Tibial artery (tissue), 4 donors: Measurements from ENCODE around the gene CAVIN4.

Source experiments
- DNase-seq, 2 donors: peaks; one replicate each; pipeline ENCODE4 v3.0.0-alpha.2; 2019
- H3K27ac ChIP-seq, 2 donors: fragments of 200-600 bp; sonication (generic) in 1 of 2; 1 replicate in 1 of 2; 2 replicates in 1 of 2; pipeline ENCODE4 v1.5.1; 2018 to 2019; ENCODE audit warnings: mild to moderate bottlenecking in 1 of 2
- H3K27me3 ChIP-seq, 2 donors: fragments of 200-600 bp; sonication (generic) in 1 of 2; one replicate each; pipeline versions ENCODE4 v1.5.1 to v1.6.0; 2016 to 2019
- H3K36me3 ChIP-seq, 3 donors: fragments of 200-600 bp; sonication (generic) in 2 of 3; one replicate each; pipeline ENCODE4 v1.5.1; 2016 to 2019; ENCODE audit warnings: mild to moderate bottlenecking in 2 of 3
- H3K4me1 ChIP-seq, 4 donors: fragments of 200-600 bp; sonication (generic) in 2 of 4; 1 replicate in 3 of 4; 2 replicates in 1 of 4; pipeline ENCODE4 v1.5.1; 2016 to 2019
- H3K4me3 ChIP-seq, 2 donors: fragments of 200-600 bp; sonication (generic) in 1 of 2; 1 replicate in 1 of 2; 2 replicates in 1 of 2; pipeline ENCODE4 v1.5.1; 2018 to 2019; ENCODE audit warnings: mild to moderate bottlenecking in 2 of 2
- H3K9me3 ChIP-seq, 3 donors: fragments of 200-600 bp; sonication (generic) in 1 of 3; one replicate each; pipeline ENCODE4 v1.5.1; 2016 to 2019
- intact Hi-C: fragments of 100-400 bp; cut with DNase I; formaldehyde crosslinking; loops from one replicate; pipeline ENCODE4 v1.15.0; 2023; ENCODE audit warnings: low total_unique reads
- TF ChIP-seq, protein P1 (sequence below), 2 experiments: fragments of 200-600 bp in 1 of 2; fragments of 450-650 bp in 1 of 2; IDR thresholded peaks; one replicate each; pipeline ENCODE4 v1.5.1; 2017 to 2019; ENCODE audit warnings: antibody characterized with exemption in 2 of 2, mild to moderate bottlenecking in 1 of 2, moderate library complexity in 1 of 2

Gene CAVIN4

DNA sequence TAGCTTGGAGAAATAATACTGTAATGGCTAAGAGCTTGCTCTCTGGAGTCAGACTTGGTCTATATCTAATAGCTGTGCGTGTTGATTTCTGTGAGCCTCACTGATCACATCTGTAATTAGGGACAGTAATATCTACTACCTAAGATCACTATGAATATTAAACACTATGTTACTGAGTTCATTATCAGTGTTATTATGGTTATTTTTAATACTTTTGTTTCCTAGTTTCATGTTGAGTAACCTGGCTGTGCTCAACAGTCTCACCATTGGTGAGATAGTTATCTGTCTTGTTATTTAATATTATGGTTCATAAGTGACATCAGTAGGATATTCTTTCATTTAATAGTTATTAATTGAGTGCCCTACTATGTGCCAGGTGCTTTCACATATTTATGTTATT is 22.4 kb upstream of the CAVIN4 start:
- Histone ChIP-seq H3K4me3 (no peak overlapping the region), H3K27me3 (no peaks in the 10 kb centered on the region), H3K27ac (no peak overlapping the region), H3K36me3 (peaks cover 0 to 6% (median 0%) of the 10 kb centered on the region in 3 donors), H3K9me3 (no peaks in the 10 kb centered on the region), H3K4me1 (no peaks in the 10 kb centered on the region)
- intact Hi-C loops, result no loop called here
- no peak for DNase-seq
- TF ChIP-seq, protein P1, sequence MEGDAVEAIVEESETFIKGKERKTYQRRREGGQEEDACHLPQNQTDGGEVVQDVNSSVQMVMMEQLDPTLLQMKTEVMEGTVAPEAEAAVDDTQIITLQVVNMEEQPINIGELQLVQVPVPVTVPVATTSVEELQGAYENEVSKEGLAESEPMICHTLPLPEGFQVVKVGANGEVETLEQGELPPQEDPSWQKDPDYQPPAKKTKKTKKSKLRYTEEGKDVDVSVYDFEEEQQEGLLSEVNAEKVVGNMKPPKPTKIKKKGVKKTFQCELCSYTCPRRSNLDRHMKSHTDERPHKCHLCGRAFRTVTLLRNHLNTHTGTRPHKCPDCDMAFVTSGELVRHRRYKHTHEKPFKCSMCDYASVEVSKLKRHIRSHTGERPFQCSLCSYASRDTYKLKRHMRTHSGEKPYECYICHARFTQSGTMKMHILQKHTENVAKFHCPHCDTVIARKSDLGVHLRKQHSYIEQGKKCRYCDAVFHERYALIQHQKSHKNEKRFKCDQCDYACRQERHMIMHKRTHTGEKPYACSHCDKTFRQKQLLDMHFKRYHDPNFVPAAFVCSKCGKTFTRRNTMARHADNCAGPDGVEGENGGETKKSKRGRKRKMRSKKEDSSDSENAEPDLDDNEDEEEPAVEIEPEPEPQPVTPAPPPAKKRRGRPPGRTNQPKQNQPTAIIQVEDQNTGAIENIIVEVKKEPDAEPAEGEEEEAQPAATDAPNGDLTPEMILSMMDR (IDR thresholded peaks at IDR 0.05), result no peak

DNA sequence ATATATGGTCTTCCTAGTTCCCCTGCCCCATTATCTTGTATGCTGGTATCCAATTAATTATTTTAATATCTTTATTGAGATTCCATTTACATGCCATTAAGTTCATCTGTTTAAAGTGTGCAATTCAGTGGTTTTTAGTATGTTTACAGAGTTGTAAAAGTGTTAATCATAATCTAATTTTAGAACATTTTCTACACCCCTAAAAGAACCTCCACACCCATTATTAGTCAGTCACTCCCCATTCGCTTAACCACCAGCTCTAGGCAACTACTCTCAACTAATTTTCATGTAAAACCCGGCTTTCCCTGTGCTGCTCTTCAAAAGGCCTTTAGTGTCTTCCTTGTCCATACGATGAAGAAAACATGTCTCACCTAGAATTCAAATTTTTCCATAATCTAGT is 20.8 kb upstream of the CAVIN4 start:
- H3K27ac ChIP-seq, result no peak overlapping the region

DNA sequence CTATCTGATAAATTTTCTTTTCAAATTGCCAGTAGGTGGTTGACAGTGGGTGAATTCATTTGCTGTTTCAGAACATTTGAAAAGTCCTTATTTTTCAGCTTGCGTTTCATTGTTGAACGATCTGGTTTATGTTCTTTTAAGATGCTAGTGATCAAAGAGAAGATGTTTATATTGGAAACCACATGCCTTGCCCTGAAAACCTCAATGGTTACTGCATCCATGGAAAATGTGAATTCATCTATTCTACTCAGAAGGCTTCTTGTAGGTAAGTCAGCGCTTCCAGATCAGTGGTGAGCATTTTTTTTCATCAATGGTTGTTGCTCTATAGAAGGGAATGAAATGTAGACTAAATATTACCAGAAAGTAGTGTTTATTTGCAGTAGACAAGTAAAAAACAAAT is 16.6 kb upstream of the CAVIN4 start:
- Histone ChIP-seq H3K36me3 (no peaks in the 10 kb centered on the region), H3K4me1 (no peaks in the 10 kb centered on the region), H3K27ac (no peak overlapping the region), H3K27me3 (no peaks in the 10 kb centered on the region), H3K4me3 (no peak overlapping the region), H3K9me3 (no peaks in the 10 kb centered on the region)
- intact Hi-C loops, result no loop called here
- TF ChIP-seq, protein P1 (IDR thresholded peaks at IDR 0.05), result no peak
- no peak for DNase-seq

More for the DNA sequence above, 20.8 kb upstream of the CAVIN4 start:
- intact Hi-C loops, result no loop called here
- no peaks in the 10 kb centered on the region for H3K36me3 ChIP-seq
- no peaks in the 10 kb centered on the region for H3K9me3 ChIP-seq
- TF ChIP-seq, protein P1 (IDR thresholded peaks at IDR 0.05), result no peak
- H3K27me3 ChIP-seq, result no peaks in the 10 kb centered on the region
- no peak overlapping the region for H3K4me3 ChIP-seq
- DNase-seq, result no peak
- H3K4me1 ChIP-seq, result no peaks in the 10 kb centered on the region

DNA sequence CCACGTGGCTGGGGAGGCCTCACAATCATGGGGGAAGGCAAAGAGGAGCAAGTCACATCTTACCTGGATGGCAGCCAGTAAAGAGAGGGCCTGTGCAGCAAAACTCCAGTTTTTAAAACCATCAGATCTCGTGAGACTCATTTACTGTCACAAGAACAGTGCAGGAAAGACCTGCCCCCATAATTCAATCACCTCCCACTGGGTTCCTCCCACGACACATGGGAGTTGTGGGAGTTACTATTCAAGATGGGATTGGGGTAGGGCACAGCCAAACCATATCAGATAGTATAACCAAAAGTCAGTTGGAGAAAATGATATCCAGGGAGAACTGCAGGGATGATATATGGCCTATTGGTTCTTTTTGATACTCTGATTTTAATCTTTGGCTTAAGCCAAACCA is 10.0 kb upstream of the CAVIN4 start:
- H3K27ac ChIP-seq, result no peak overlapping the region
- no peak overlapping the region for H3K4me3 ChIP-seq
- H3K27me3 ChIP-seq, result no peaks in the 10 kb centered on the region
- H3K4me1 ChIP-seq, result no peaks in the 10 kb centered on the region
- no peaks in the 10 kb centered on the region for H3K36me3 ChIP-seq
- TF ChIP-seq, protein P1 (IDR thresholded peaks at IDR 0.05), result no peak
- no peaks in the 10 kb centered on the region for H3K9me3 ChIP-seq
- no peak for DNase-seq
- intact Hi-C loops, result no loop called here

DNA sequence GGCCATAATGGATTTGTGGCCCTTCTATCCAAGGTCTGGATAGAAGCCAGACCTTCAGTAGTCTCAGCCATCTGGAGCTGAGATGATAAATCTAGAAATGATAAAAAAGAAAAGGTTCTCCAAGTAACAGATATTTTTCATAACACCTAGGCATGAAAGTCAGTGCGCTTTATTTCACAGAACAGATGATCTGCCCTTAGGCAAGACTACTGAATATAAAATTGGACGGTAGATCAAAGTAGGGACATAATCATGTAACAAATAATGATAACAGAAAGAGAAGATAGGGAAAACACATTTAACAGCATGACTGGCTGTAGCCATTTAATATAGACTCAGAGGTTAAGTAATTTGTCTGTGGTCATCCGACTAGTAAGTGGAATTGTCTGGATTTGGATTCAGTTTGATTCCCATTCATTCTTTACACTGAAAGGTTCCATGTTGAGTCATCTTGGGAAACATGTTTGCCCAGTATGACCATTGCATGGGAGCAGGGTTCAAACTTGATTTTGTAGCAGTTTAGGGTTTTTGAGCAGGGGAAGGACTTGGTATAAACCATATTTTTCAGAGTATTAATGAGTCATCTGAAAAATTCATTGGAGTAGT is 4.1 kb upstream of the CAVIN4 start:
- TF ChIP-seq, protein P1 (IDR thresholded peaks at IDR 0.05), result no peak
- Histone ChIP-seq H3K27me3 (no peaks in the 10 kb centered on the region), H3K9me3 (no peaks in the 10 kb centered on the region), H3K4me3 (no peak overlapping the region), H3K36me3 (no peaks in the 10 kb centered on the region), H3K27ac (no peak overlapping the region), H3K4me1 (no peaks in the 10 kb centered on the region)
- intact Hi-C loops, result no loop called here
- no peak for DNase-seq

DNA sequence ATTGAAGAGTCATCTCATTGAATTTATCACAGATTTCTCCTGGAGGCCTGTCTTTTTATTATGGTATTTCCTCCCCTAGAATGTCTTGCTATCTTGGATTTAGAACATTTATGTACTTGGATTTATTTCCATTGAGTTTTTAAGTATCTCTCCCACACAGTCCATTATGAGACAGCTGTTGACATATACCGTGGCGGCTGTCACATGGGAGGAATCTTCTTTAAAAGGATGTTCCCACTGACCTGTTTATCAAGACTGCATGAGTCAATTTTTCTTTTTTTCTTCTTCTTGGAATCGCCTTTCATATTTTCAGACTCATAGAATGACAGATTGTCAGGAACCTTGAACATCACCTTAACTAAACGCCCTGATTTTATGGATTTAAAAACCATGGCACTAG is 2.9 kb upstream of the CAVIN4 start:
- intact Hi-C loops, result no loop called here
- DNase-seq, result no peak
- TF ChIP-seq, protein P1 (IDR thresholded peaks at IDR 0.05), result no peak

More for the DNA sequence above, 2.9 kb upstream of the CAVIN4 start:
- no peak overlapping the region for H3K27ac ChIP-seq
- H3K9me3 ChIP-seq, result no peaks in the 10 kb centered on the region
- H3K4me3 ChIP-seq, result no peak overlapping the region
- no peaks in the 10 kb centered on the region for H3K36me3 ChIP-seq
- H3K27me3 ChIP-seq, result no peaks in the 10 kb centered on the region
- H3K4me1 ChIP-seq, result peaks cover 0 to 6% (median 0%) of the 10 kb centered on the region in 4 donors
